ENCODE data around the gene CASP12.

CASP12 gene

DNA sequence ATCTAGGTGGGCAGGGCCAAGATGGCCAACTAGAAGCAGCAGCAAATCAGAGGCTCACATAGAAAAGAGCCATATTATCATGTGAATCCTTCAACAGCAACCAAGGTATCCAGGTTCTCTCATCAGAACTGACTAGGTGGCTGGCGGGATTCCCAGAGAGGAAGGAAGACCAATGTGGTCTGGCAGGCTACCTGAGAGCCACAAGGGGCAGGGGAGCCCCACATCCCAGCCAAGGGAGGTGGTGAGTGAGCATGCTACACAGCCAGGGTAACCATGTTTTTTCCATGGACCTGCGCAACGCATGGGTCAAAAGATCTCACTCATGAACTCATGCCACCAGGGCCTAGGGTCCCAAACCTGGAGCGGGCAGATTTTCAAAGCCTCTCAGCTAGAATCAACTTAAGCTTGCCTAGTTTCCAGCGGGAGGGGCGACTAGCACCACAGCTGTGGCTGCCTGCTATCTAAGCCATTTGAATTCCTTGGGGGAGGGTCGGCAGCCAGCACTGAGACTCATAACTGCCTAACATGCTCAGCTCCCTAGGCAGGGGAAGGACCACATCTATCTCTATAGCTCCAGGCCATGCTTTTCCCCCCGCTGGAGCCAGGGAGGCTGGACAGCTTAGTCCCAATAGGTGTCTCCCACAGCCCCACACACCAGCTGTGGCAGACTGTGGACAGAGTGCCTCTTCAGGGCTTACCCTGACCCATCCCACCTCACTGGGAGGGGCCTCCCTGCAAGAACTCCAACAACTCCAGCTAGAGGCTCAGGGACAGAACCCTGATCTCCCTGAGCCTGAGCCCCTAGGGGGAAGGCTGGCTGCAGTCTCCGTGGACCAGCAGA is 28.7 kb upstream of the CASP12 start:
- no peaks in the 10 kb centered on the region for H3K79me2 ChIP-seq (ENCODE audit: insufficient read depth, low read length)
- no peaks in the 10 kb centered on the region for H3K27me3 ChIP-seq (ENCODE audit: low read length)
- no peak overlapping the region for H3K4me3 ChIP-seq (ENCODE audit: insufficient read depth, low read length, poor library complexity, severe bottlenecking)
- H4K20me1 ChIP-seq (ENCODE audit: low read depth, low read length) = no peaks in the 10 kb centered on the region
- TF ChIP-seq, protein P1, sequence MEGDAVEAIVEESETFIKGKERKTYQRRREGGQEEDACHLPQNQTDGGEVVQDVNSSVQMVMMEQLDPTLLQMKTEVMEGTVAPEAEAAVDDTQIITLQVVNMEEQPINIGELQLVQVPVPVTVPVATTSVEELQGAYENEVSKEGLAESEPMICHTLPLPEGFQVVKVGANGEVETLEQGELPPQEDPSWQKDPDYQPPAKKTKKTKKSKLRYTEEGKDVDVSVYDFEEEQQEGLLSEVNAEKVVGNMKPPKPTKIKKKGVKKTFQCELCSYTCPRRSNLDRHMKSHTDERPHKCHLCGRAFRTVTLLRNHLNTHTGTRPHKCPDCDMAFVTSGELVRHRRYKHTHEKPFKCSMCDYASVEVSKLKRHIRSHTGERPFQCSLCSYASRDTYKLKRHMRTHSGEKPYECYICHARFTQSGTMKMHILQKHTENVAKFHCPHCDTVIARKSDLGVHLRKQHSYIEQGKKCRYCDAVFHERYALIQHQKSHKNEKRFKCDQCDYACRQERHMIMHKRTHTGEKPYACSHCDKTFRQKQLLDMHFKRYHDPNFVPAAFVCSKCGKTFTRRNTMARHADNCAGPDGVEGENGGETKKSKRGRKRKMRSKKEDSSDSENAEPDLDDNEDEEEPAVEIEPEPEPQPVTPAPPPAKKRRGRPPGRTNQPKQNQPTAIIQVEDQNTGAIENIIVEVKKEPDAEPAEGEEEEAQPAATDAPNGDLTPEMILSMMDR (IDR thresholded peaks at IDR 0.05; ENCODE audit: insufficient read depth, low read length, poor library complexity, severe bottlenecking) = no peak
- TF ChIP-seq EZH2phosphoT487 (conservative IDR thresholded peaks at IDR 0.05; ENCODE audit: low read length) = no peak
- H3F3A ChIP-seq (ENCODE audit: insufficient read depth) = no peaks in the 10 kb centered on the region
- no peaks in the 10 kb centered on the region for H3K36me3 ChIP-seq (ENCODE audit: low read length)
- no peak overlapping the region for H3K4me2 ChIP-seq (ENCODE audit: low read depth, low read length, poor library complexity, severe bottlenecking)
- no peak overlapping the region for H2AFZ ChIP-seq (ENCODE audit: low read depth, low read length, severe bottlenecking)
- no peak overlapping the region for H3K27ac ChIP-seq (ENCODE audit: low read depth, low read length)
- no peaks in the 10 kb centered on the region for H3K9me3 ChIP-seq (ENCODE audit: insufficient read depth, low read length)
- H3K9me2 ChIP-seq (replicated peaks; ENCODE audit: insufficient read depth, low read length) = no peaks in the 10 kb centered on the region
- H3K9ac ChIP-seq (ENCODE audit: low read length) = no peak overlapping the region

GRCh38 chr11:104925850-104926249 is 27.6 kb upstream of the CASP12 start:
- Histone ChIP-seq H3K27ac (ENCODE audit: low read depth, low read length) (no peak overlapping the region), H3F3A (ENCODE audit: insufficient read depth) (no peaks in the 10 kb centered on the region), H3K9me3 (ENCODE audit: insufficient read depth, low read length) (no peaks in the 10 kb centered on the region), H3K4me3 (ENCODE audit: insufficient read depth, low read length, poor library complexity, severe bottlenecking) (no peak overlapping the region), H3K9me2 (replicated peaks; ENCODE audit: insufficient read depth, low read length) (no peaks in the 10 kb centered on the region), H3K9ac (ENCODE audit: low read length) (no peak overlapping the region), H4K20me1 (ENCODE audit: low read depth, low read length) (no peaks in the 10 kb centered on the region), H2AFZ (ENCODE audit: low read depth, low read length, severe bottlenecking) (no peak overlapping the region), H3K4me2 (ENCODE audit: low read depth, low read length, poor library complexity, severe bottlenecking) (no peak overlapping the region), H3K27me3 (ENCODE audit: low read length) (no peaks in the 10 kb centered on the region), H3K36me3 (ENCODE audit: low read length) (no peaks in the 10 kb centered on the region), H3K79me2 (ENCODE audit: insufficient read depth, low read length) (no peaks in the 10 kb centered on the region)
- TF ChIP-seq EZH2phosphoT487 (conservative IDR thresholded peaks at IDR 0.05; ENCODE audit: low read length) = no peak
- TF ChIP-seq, protein P1 (IDR thresholded peaks at IDR 0.05; ENCODE audit: insufficient read depth, low read length, poor library complexity, severe bottlenecking) = no peak

- no peaks in the 10 kb centered on the region for H3K27me3 ChIP-seq (ENCODE audit: low read length)
- no peaks in the 10 kb centered on the region for H3K9me3 ChIP-seq (ENCODE audit: insufficient read depth, low read length)
- no peaks in the 10 kb centered on the region for H3K36me3 ChIP-seq (ENCODE audit: low read length)
- H3K79me2 ChIP-seq (ENCODE audit: insufficient read depth, low read length) = no peaks in the 10 kb centered on the region
- H3K27ac ChIP-seq (ENCODE audit: low read depth, low read length) = no peak overlapping the region
- no peak overlapping the region for H3K4me3 ChIP-seq (ENCODE audit: insufficient read depth, low read length, poor library complexity, severe bottlenecking)
- no peak overlapping the region for H3K9ac ChIP-seq (ENCODE audit: low read length)
- no peaks in the 10 kb centered on the region for H4K20me1 ChIP-seq (ENCODE audit: low read depth, low read length)
- no peak for TF ChIP-seq EZH2phosphoT487 (conservative IDR thresholded peaks at IDR 0.05; ENCODE audit: low read length)
- TF ChIP-seq, protein P1 (IDR thresholded peaks at IDR 0.05; ENCODE audit: insufficient read depth, low read length, poor library complexity, severe bottlenecking) = no peak
- no peak overlapping the region for H2AFZ ChIP-seq (ENCODE audit: low read depth, low read length, severe bottlenecking)
- H3F3A ChIP-seq (ENCODE audit: insufficient read depth) = no peaks in the 10 kb centered on the region
- no peaks in the 10 kb centered on the region for H3K9me2 ChIP-seq (replicated peaks; ENCODE audit: insufficient read depth, low read length)
- no peak overlapping the region for H3K4me2 ChIP-seq (ENCODE audit: low read depth, low read length, poor library complexity, severe bottlenecking)
These were observed 20.0 kb upstream of the CASP12 start for GRCh38 chr11:104918113-104918824.
